ENCODE data around the gene ITPR1.

ITPR1 gene

GRCh38 chr3:4744405-4745234 lies 251.5 kb downstream of the ITPR1 start:
- DNase-seq (ENCODE audit: low spot score), result no peak

- no peak for DNase-seq (ENCODE audit: low spot score)
Measured at GRCh38 chr3:4745235-4745610, 252.1 kb downstream of the ITPR1 start.

GRCh38 chr3:4746241-4746958 lies 253.3 kb downstream of the ITPR1 start:
- no peak for DNase-seq (ENCODE audit: low spot score)

- no peak for DNase-seq (ENCODE audit: low spot score)
Measured at GRCh38 chr3:4748127-4748526, 255.0 kb downstream of the ITPR1 start.

- no peak for DNase-seq (ENCODE audit: low spot score)
Measured at GRCh38 chr3:4748701-4749378, 255.7 kb downstream of the ITPR1 start.

- DNase-seq (ENCODE audit: low spot score), result no peak
Measured at GRCh38 chr3:4749567-4750002, 256.4 kb downstream of the ITPR1 start.

GRCh38 chr3:4750306-4750968 lies 257.3 kb downstream of the ITPR1 start:
- no peak for DNase-seq (ENCODE audit: low spot score)

- DNase-seq (ENCODE audit: low spot score), result no peak
Measured at GRCh38 chr3:4751029-4751501, 257.9 kb downstream of the ITPR1 start.

GRCh38 chr3:4751502-4752101 lies 258.5 kb downstream of the ITPR1 start:
- DNase-seq (ENCODE audit: low spot score), result no peak

GRCh38 chr3:4752201-4753072 lies 259.3 kb downstream of the ITPR1 start:
- DNase-seq (ENCODE audit: low spot score), result no peak

GRCh38 chr3:4753073-4753691 lies 260.0 kb downstream of the ITPR1 start:
- DNase-seq (ENCODE audit: low spot score), result no peak

- no peak for DNase-seq (ENCODE audit: low spot score)
Measured at GRCh38 chr3:4754180-4755086, 261.3 kb downstream of the ITPR1 start.

- no peak for DNase-seq (ENCODE audit: low spot score)
Measured at GRCh38 chr3:4755566-4755965, 262.4 kb downstream of the ITPR1 start.

- DNase-seq (ENCODE audit: low spot score), result no peak
Measured at GRCh38 chr3:4756057-4756775, 263.1 kb downstream of the ITPR1 start.

GRCh38 chr3:4756855-4757574 lies 263.9 kb downstream of the ITPR1 start:
- no peak for DNase-seq (ENCODE audit: low spot score)

- DNase-seq (ENCODE audit: low spot score), result no peak
Measured at GRCh38 chr3:4757575-4758248, 264.6 kb downstream of the ITPR1 start.

GRCh38 chr3:4758249-4758860 lies 265.2 kb downstream of the ITPR1 start:
- DNase-seq (ENCODE audit: low spot score), result no peak

Measured in D341Med (cell line).